Measurements from ENCODE around the gene SMAD3. TPM values are rescaled to one million over a fixed set of nuclear protein-coding genes. Genes with fewer than 3 reads are reported as not detected.

Gene SMAD3
- total and polyA plus RNA-seq, 2 donors, result 28.3 to 31.2 TPM

- no peak overlapping the region for H3K4me3 ChIP-seq (ENCODE audit: low read depth, low read length)
- peak overlapping the region; percentile 14 for H3K27ac ChIP-seq (ENCODE audit: low read depth)
- H3K4me1 ChIP-seq (ENCODE audit: insufficient read depth), result no peaks in the 10 kb centered on the region
- 27% methylated on average over 4 of the region's 4 CpGs for WGBS
- no peaks in the 10 kb centered on the region for H3K36me3 ChIP-seq (ENCODE audit: insufficient read depth)
- DNase-seq (ENCODE audit: extremely low spot score), result no peak
Observed at GRCh38 chr15:67127965-67128364, 62.6 kb downstream of the SMAD3 start.

- Histone ChIP-seq H3K4me1 (ENCODE audit: insufficient read depth) (peaks cover 3% of the 10 kb centered on the region), H3K36me3 (ENCODE audit: insufficient read depth) (no peaks in the 10 kb centered on the region), H3K4me3 (ENCODE audit: low read depth, low read length) (no peak overlapping the region), H3K27ac (ENCODE audit: low read depth) (no peak overlapping the region)
- WGBS, result 88% methylated on average over 12 of the region's 12 CpGs
- no peak for DNase-seq (ENCODE audit: extremely low spot score)
Observed at GRCh38 chr15:67130166-67130565, 64.8 kb downstream of the SMAD3 start.

GRCh38 chr15:67130673-67131601, 65.5 kb downstream of the SMAD3 start:
- peaks cover 3% of the 10 kb centered on the region for H3K4me1 ChIP-seq (ENCODE audit: insufficient read depth)

GRCh38 chr15:67132276-67132675, 66.9 kb downstream of the SMAD3 start:
- WGBS, result 83% methylated on average over 3 of the region's 3 CpGs
- Histone ChIP-seq H3K4me1 (ENCODE audit: insufficient read depth) (peaks cover 3% of the 10 kb centered on the region), H3K27ac (ENCODE audit: low read depth) (no peak overlapping the region), H3K36me3 (ENCODE audit: insufficient read depth) (no peaks in the 10 kb centered on the region), H3K4me3 (ENCODE audit: low read depth, low read length) (no peak overlapping the region)
- no peak for DNase-seq (ENCODE audit: extremely low spot score)

More at GRCh38 chr15:67130673-67131601, 65.5 kb downstream of the SMAD3 start:
- no peak for DNase-seq (ENCODE audit: extremely low spot score)
- 65% methylated on average over 15 of the region's 15 CpGs for WGBS
- no peak overlapping the region for H3K27ac ChIP-seq (ENCODE audit: low read depth)
- H3K4me3 ChIP-seq (ENCODE audit: low read depth, low read length), result no peak overlapping the region
- H3K36me3 ChIP-seq (ENCODE audit: insufficient read depth), result no peaks in the 10 kb centered on the region

- Histone ChIP-seq H3K4me1 (ENCODE audit: insufficient read depth) (peaks cover 5% of the 10 kb centered on the region), H3K27ac (ENCODE audit: low read depth) (no peak overlapping the region)
- DNase-seq (ENCODE audit: extremely low spot score), result no peak
Observed at GRCh38 chr15:67133026-67133425, 67.6 kb downstream of the SMAD3 start.

GRCh38 chr15:67133738-67134066, 68.3 kb downstream of the SMAD3 start:
- H3K4me1 ChIP-seq (ENCODE audit: insufficient read depth), result peaks cover 8% of the 10 kb centered on the region
- DNase-seq (ENCODE audit: extremely low spot score), result no peak
- H3K4me3 ChIP-seq (ENCODE audit: low read depth, low read length), result no peak overlapping the region
- H3K36me3 ChIP-seq (ENCODE audit: insufficient read depth), result no peaks in the 10 kb centered on the region
- H3K27ac ChIP-seq (ENCODE audit: low read depth), result peak overlapping the region; percentile 19
- 57% methylated on average over 3 of the region's 3 CpGs for WGBS

More at GRCh38 chr15:67133026-67133425, 67.6 kb downstream of the SMAD3 start:
- no peaks in the 10 kb centered on the region for H3K36me3 ChIP-seq (ENCODE audit: insufficient read depth)
- WGBS, result 86% methylated on average over 4 of the region's 4 CpGs
- H3K4me3 ChIP-seq (ENCODE audit: low read depth, low read length), result no peak overlapping the region

GRCh38 chr15:67134067-67134838, 68.9 kb downstream of the SMAD3 start:
- no peak overlapping the region for H3K4me3 ChIP-seq (ENCODE audit: low read depth, low read length)
- H3K4me1 ChIP-seq (ENCODE audit: insufficient read depth), result peaks cover 8% of the 10 kb centered on the region
- DNase-seq (ENCODE audit: extremely low spot score), result no peak

GRCh38 chr15:67134871-67135492, 69.6 kb downstream of the SMAD3 start:
- Histone ChIP-seq H3K27ac (ENCODE audit: low read depth) (peak overlapping the region; percentile 84), H3K4me3 (ENCODE audit: low read depth, low read length) (no peak overlapping the region), H3K4me1 (ENCODE audit: insufficient read depth) (peaks cover 8% of the 10 kb centered on the region), H3K36me3 (ENCODE audit: insufficient read depth) (no peaks in the 10 kb centered on the region)
- DNase-seq (ENCODE audit: extremely low spot score), result no peak
- 28% methylated on average over 4 of the region's 4 CpGs for WGBS

More at GRCh38 chr15:67134067-67134838, 68.9 kb downstream of the SMAD3 start:
- H3K36me3 ChIP-seq (ENCODE audit: insufficient read depth), result no peaks in the 10 kb centered on the region
- peak overlapping the region; percentile 84 for H3K27ac ChIP-seq (ENCODE audit: low read depth)
- 28% methylated on average over 13 of the region's 13 CpGs for WGBS

- Histone ChIP-seq H3K4me3 (ENCODE audit: low read depth, low read length) (no peak overlapping the region), H3K36me3 (ENCODE audit: insufficient read depth) (no peaks in the 10 kb centered on the region), H3K4me1 (ENCODE audit: insufficient read depth) (peaks cover 8% of the 10 kb centered on the region), H3K27ac (ENCODE audit: low read depth) (no peak overlapping the region)
- DNase-seq (ENCODE audit: extremely low spot score), result no peak
- 24% methylated on average over 4 of the region's 4 CpGs for WGBS
Observed at GRCh38 chr15:67135494-67135893, 70.1 kb downstream of the SMAD3 start.

GRCh38 chr15:67136802-67137201, 71.4 kb downstream of the SMAD3 start:
- peaks cover 8% of the 10 kb centered on the region for H3K4me1 ChIP-seq (ENCODE audit: insufficient read depth)
- no peak overlapping the region for H3K4me3 ChIP-seq (ENCODE audit: low read depth, low read length)
- no peak for DNase-seq (ENCODE audit: extremely low spot score)
- H3K36me3 ChIP-seq (ENCODE audit: insufficient read depth), result no peaks in the 10 kb centered on the region
- H3K27ac ChIP-seq (ENCODE audit: low read depth), result peak overlapping the region; percentile 53
- 93% methylated on average over 3 of the region's 3 CpGs for WGBS

GRCh38 chr15:67137319-67137718, 71.9 kb downstream of the SMAD3 start:
- no peaks in the 10 kb centered on the region for H3K36me3 ChIP-seq (ENCODE audit: insufficient read depth)
- no peak overlapping the region for H3K4me3 ChIP-seq (ENCODE audit: low read depth, low read length)
- DNase-seq (ENCODE audit: extremely low spot score), result no peak
- H3K4me1 ChIP-seq (ENCODE audit: insufficient read depth), result peaks cover 8% of the 10 kb centered on the region
- H3K27ac ChIP-seq (ENCODE audit: low read depth), result peak overlapping the region; percentile 75
- 91% methylated on average over 1 of the region's 1 CpG for WGBS

- H3K4me1 ChIP-seq (ENCODE audit: insufficient read depth), result peaks cover 8% of the 10 kb centered on the region
- no peaks in the 10 kb centered on the region for H3K36me3 ChIP-seq (ENCODE audit: insufficient read depth)
- DNase-seq (ENCODE audit: extremely low spot score), result no peak
- peak overlapping the region; percentile 75 for H3K27ac ChIP-seq (ENCODE audit: low read depth)
- peak overlapping the region; percentile 17 for H3K4me3 ChIP-seq (ENCODE audit: low read depth, low read length)
- WGBS, result 23% methylated on average over 17 of the region's 17 CpGs
Observed at GRCh38 chr15:67137951-67138848, 72.8 kb downstream of the SMAD3 start.

Data from urinary bladder (tissue), 4 donors.